IMR-90 (cell line): ENCODE measurements around the gene COL23A1. TPM values are rescaled to one million over a fixed set of nuclear protein-coding genes. Genes with fewer than 3 reads are reported as not detected.

ENCODE experiments used
- ATAC-seq: fragments of 200-7000 bp; cut with Tn5 transposase; 2 replicates; pipeline ENCODE4 v1.9.1; 2020; ENCODE audit warnings: low read depth, mild to moderate bottlenecking, moderate library complexity
- BruUV-seq: library from RNA; stranded (reverse); fragments of 400-500 nt; replicated peaks from 2 replicates; lab custom pipeline; 2021; lab: Mats Ljungman, UMichigan
- CTCF ChIA-PET: fragments of 300-600 bp; formaldehyde crosslinking; extraction: SDS; loops from one replicate; lab custom pipeline; 2021; ENCODE audit warnings: antibody characterized with exemption; lab: Yijun Ruan, JAX
- POLR2A ChIA-PET: fragments of 300-600 bp; sonication (Branson Sonifier 250); formaldehyde crosslinking; loops from one replicate; lab custom pipeline; 2022; ENCODE audit warnings: antibody characterized with exemption; ENCODE audit not compliant: unreplicated experiment; lab: Charles Lee
- DNase-seq: peaks from one replicate; pipeline ENCODE4 v3.0.0; 2013
- H2AFZ ChIP-seq: replicated peaks from 2 replicates; pipeline ENCODE3; 2013; ENCODE audit warnings: low read length, mild to moderate bottlenecking; ENCODE audit not compliant: poor library complexity
- H2AK5ac ChIP-seq: 2 replicates; pipeline ENCODE4 v1.6.1; 2013; ENCODE audit warnings: low read depth, low read length, inconsistent platforms
- H2AK9ac ChIP-seq: replicated peaks from 2 replicates; pipeline ENCODE3; 2013; ENCODE audit warnings: mild to moderate bottlenecking, low read depth, low read length, moderate library complexity; ENCODE audit not compliant: poor library complexity
- H2BK120ac ChIP-seq: 2 replicates; pipeline ENCODE4 v1.6.1; 2013; ENCODE audit warnings: low read depth, low read length, inconsistent platforms
- H2BK15ac ChIP-seq: 3 replicates; pipeline ENCODE4 v1.6.1; 2013; ENCODE audit warnings: low read depth, low read length, inconsistent platforms
- H2BK20ac ChIP-seq: 2 replicates; pipeline ENCODE4 v1.6.1; 2013; ENCODE audit warnings: low read depth, mild to moderate bottlenecking, inconsistent platforms, low read length, moderate library complexity
- H2BK5ac ChIP-seq: 2 replicates; pipeline ENCODE4 v1.6.1; 2013; ENCODE audit warnings: mild to moderate bottlenecking, low read depth, low read length, inconsistent platforms; ENCODE audit not compliant: poor library complexity, severe bottlenecking
- H3K14ac ChIP-seq: replicated peaks from 2 replicates; pipeline ENCODE4 v1.6.1; 2013; ENCODE audit warnings: low read depth, low read length, inconsistent platforms
- H3K18ac ChIP-seq: 2 replicates; pipeline ENCODE4 v1.6.1; 2013; ENCODE audit warnings: low read depth, low read length, control low read depth
- H3K23ac ChIP-seq: 2 replicates; pipeline ENCODE4 v1.6.1; 2013; ENCODE audit warnings: low read depth, low read length, inconsistent platforms
- H3K27ac ChIP-seq: 2 replicates; pipeline ENCODE4 v1.5.1; 2013; ENCODE audit warnings: mild to moderate bottlenecking, control low read depth, low read length; ENCODE audit not compliant: insufficient read depth
- H3K27me3 ChIP-seq: 2 replicates; pipeline ENCODE4 v1.6.1; 2013; ENCODE audit warnings: low read length; ENCODE audit not compliant: control insufficient read depth, insufficient read depth
- H3K36me3 ChIP-seq: 2 replicates; pipeline ENCODE4 v1.6.1; 2013; ENCODE audit warnings: low read length, mixed read lengths; ENCODE audit not compliant: control insufficient read depth, insufficient read depth
- H3K4ac ChIP-seq: 2 replicates; pipeline ENCODE4 v1.6.1; 2013; ENCODE audit warnings: low read depth, low read length, inconsistent platforms
- H3K4me1 ChIP-seq: 2 replicates; pipeline ENCODE4 v1.6.1; 2013; ENCODE audit warnings: low read length, mixed read lengths; ENCODE audit not compliant: control insufficient read depth, insufficient read depth
- H3K4me2 ChIP-seq: 2 replicates; pipeline ENCODE4 v1.6.1; 2013; ENCODE audit warnings: low read depth, mild to moderate bottlenecking, control low read depth, low read length, moderate library complexity
- H3K4me3 ChIP-seq: 2 replicates; pipeline ENCODE4 v1.5.1; 2013; ENCODE audit warnings: low read depth, mild to moderate bottlenecking, control low read depth, low read length, moderate library complexity; ENCODE audit not compliant: insufficient read depth
- H3K56ac ChIP-seq: 2 replicates; pipeline ENCODE4 v1.6.1; 2013; ENCODE audit warnings: low read length, inconsistent platforms; ENCODE audit not compliant: insufficient read depth; ENCODE audit errors: extremely low read depth
- H3K79me1 ChIP-seq, 2 experiments: 2 replicates each; pipeline ENCODE4 v1.6.1; 2013; ENCODE audit warnings: low read length in 2 of 2, inconsistent platforms in 1 of 2, low read depth in 1 of 2
- H3K9ac ChIP-seq: 2 replicates; pipeline ENCODE4 v1.6.1; 2013; ENCODE audit warnings: low read depth, low read length, control low read depth
- H3K9me1 ChIP-seq: 2 replicates; pipeline ENCODE4 v1.6.1; 2013; ENCODE audit warnings: low read length, inconsistent platforms; ENCODE audit not compliant: insufficient read depth
- H3K9me3 ChIP-seq: 2 replicates; pipeline ENCODE4 v1.6.1; 2013; ENCODE audit warnings: low read length; ENCODE audit not compliant: control insufficient read depth, insufficient read depth
- H4K20me1 ChIP-seq: 2 replicates; pipeline ENCODE4 v1.6.1; 2013; ENCODE audit warnings: low read length, inconsistent platforms; ENCODE audit not compliant: insufficient read depth
- H4K5ac ChIP-seq: 2 replicates; pipeline ENCODE4 v1.6.1; 2013; ENCODE audit warnings: mild to moderate bottlenecking, low read depth, low read length, control low read depth
- H4K8ac ChIP-seq, 2 experiments: 2 replicates each; pipeline ENCODE4 v1.6.1; 2013; ENCODE audit warnings: low read depth in 2 of 2, low read length in 2 of 2, control low read depth in 1 of 2, inconsistent platforms in 1 of 2
- H4K91ac ChIP-seq: 2 replicates; pipeline ENCODE4 v1.6.1; 2013; ENCODE audit warnings: low read depth, low read length, inconsistent platforms; ENCODE audit not compliant: insufficient read depth
- BHLHE40 ChIP-seq: fragments of 150-350 bp; IDR thresholded peaks from 2 replicates; pipeline ENCODE4 v1.6.1; 2016; ENCODE audit warnings: mild to moderate bottlenecking, low read depth, low read length
- CHD1 ChIP-seq: IDR thresholded peaks from 2 replicates; pipeline ENCODE4 v1.6.1; 2012; ENCODE audit warnings: low read depth, low read length, improper control_type of control experiment
- CTCF ChIP-seq: conservative IDR thresholded peaks from 2 replicates; pipeline ENCODE4 v1.5.1; 2012; ENCODE audit warnings: mild to moderate bottlenecking, low read depth, low read length, improper control_type of control experiment
- ELK1 ChIP-seq: fragments of 150-350 bp; IDR thresholded peaks from 2 replicates; pipeline ENCODE4 v1.6.1; 2016; ENCODE audit warnings: low read depth, mild to moderate bottlenecking, low read length, moderate library complexity, borderline replicate concordance
- MAZ ChIP-seq: IDR thresholded peaks from 2 replicates; pipeline ENCODE4 v1.6.1; 2012; ENCODE audit warnings: low read depth, mild to moderate bottlenecking, low read length, improper control_type of control experiment, moderate library complexity, borderline replicate concordance
- NFE2L2 ChIP-seq: fragments of 150-350 bp; IDR thresholded peaks from 2 replicates; pipeline ENCODE4 v1.6.1; 2016; ENCODE audit warnings: low read depth, mild to moderate bottlenecking, low read length
- POLR2A ChIP-seq: IDR thresholded peaks from 2 replicates; pipeline ENCODE4 v1.6.1; 2012; ENCODE audit warnings: mild to moderate bottlenecking, low read depth, low read length
- RAD21 ChIP-seq: IDR thresholded peaks from 2 replicates; pipeline ENCODE4 v1.6.1; 2012; ENCODE audit warnings: low read length, improper control_type of control experiment
- RCOR1 ChIP-seq: IDR thresholded peaks from 2 replicates; pipeline ENCODE4 v1.6.1; 2012; ENCODE audit warnings: mild to moderate bottlenecking, low read length, improper control_type of control experiment; ENCODE audit not compliant: insufficient replicate concordance
- RFX5 ChIP-seq: IDR thresholded peaks from 2 replicates; pipeline ENCODE4 v1.8.0; 2012; ENCODE audit warnings: low read depth, mild to moderate bottlenecking, low read length, moderate library complexity
- SMC3 ChIP-seq: fragments of 150-350 bp; IDR thresholded peaks from 2 replicates; pipeline ENCODE4 v1.6.1; 2016; ENCODE audit warnings: low read depth, mild to moderate bottlenecking, antibody characterized with exemption, low read length, moderate library complexity
- WGBS, 2 experiments: methylation state at CpG; one replicate each; pipeline versions ENCODE4 v1.1.5 to v1.1.7; 2013; ENCODE audit warnings: missing lambda C conversion rate in 2 of 2; ENCODE audit not compliant: insufficient read length in 1 of 2; ENCODE audit errors: extremely low coverage in 2 of 2; 5-methylcytosine and 5-hydroxymethylcytosine counted together
- dilution Hi-C: fragments of 300-500 bp; cut with HindIII; formaldehyde crosslinking; loops from one replicate; pipeline ENCODE4 v1.14.3; 2018; ENCODE audit warnings: low sequenced_read_pairs; ENCODE audit not compliant: unreplicated experiment
- in situ Hi-C: fragments of 300-500 bp; cut with MboI; formaldehyde crosslinking; loops from 3 replicates; pipeline ENCODE4 v1.14.3; 2019; ENCODE audit warnings: low sequenced_read_pairs, inconsistent platforms, mixed read lengths
- intact Hi-C: fragments of 100-400 bp; cut with micrococcal nuclease; formaldehyde crosslinking; loops from 2 replicates; pipeline ENCODE4 v1.10.0; 2022
- polyA plus RNA-seq, 3 experiments: library from polyadenylated mRNA; depleted of rRNA; stranded (reverse); fragments of >200 nt; gene quantifications; 2 replicates each; pipeline ENCODE4 v1.2.3, GENCODE V29; 2012; ENCODE audit warnings: low replicate concordance in 1 of 3
- total RNA-seq: library from RNA; depleted of rRNA; stranded (reverse); fragments of >200 nt; gene quantifications from 2 replicates; pipeline ENCODE4 v1.2.3, GENCODE V29; 2012

COL23A1 gene
- total and polyA plus RNA-seq, 2 of the 4 experiments (the other 2 are of a cell fraction) = not detected

- Histone ChIP-seq H2AFZ (no peak overlapping the region), H2BK20ac (no peak overlapping the region), H2BK120ac (no peak overlapping the region), H2BK5ac (no peak overlapping the region), H3K79me1 (no peaks in the 10 kb centered on the region), H3K4me1 (no peaks in the 10 kb centered on the region), H3K9me3 (peaks cover 12% of the 10 kb centered on the region), H3K9me1 (no peaks in the 10 kb centered on the region), H3K4me3 (no peak overlapping the region), H4K91ac (no peak overlapping the region), H3K14ac (no peak overlapping the region), H3K27ac (no peak overlapping the region), H3K27me3 (no peaks in the 10 kb centered on the region), H3K9ac (no peak overlapping the region), H2BK15ac (no peak overlapping the region), H4K8ac (no peak overlapping the region), H3K36me3 (no peaks in the 10 kb centered on the region), H4K20me1 (no peaks in the 10 kb centered on the region), H3K4ac (no peak overlapping the region), H3K18ac (no peak overlapping the region), H3K4me2 (no peak overlapping the region), H2AK5ac (no peak overlapping the region), H4K5ac (no peak overlapping the region), H3K56ac (no peak overlapping the region), H3K23ac (no peak overlapping the region), H2AK9ac (no peak overlapping the region)
- dilution Hi-C loops (no loop called here), intact Hi-C loops (no loop called here), in situ Hi-C loops (no loop called here)
- no TSS peak for BruUV-seq
- WGBS, 2 experiments = no CpG with 5 or more reads among the region's 3 CpGs
- CTCF ChIA-PET = no interaction called here
- DNase-seq = no peak
- POLR2A ChIA-PET = no interaction called here
- no peak for ATAC-seq
- TF ChIP-seq MAZ = no peak
- no peak for TF ChIP-seq ELK1
- no peak for TF ChIP-seq CHD1
- no peak for TF ChIP-seq POLR2A
- TF ChIP-seq RCOR1 = no peak
- TF ChIP-seq BHLHE40 = no peak
- no peak for TF ChIP-seq SMC3
- no peak for TF ChIP-seq RFX5
- no peak for TF ChIP-seq NFE2L2
- TF ChIP-seq CTCF = no peak
- no peak for TF ChIP-seq RAD21
Measured at GRCh38 chr5:178420354-178420781, 169.8 kb downstream of the COL23A1 start.
